ENCODE results near the gene WSB1.
A peak's percentile ranks its signal among the peaks of the same experiment; 100 is the strongest.

The WSB1 gene

GRCh38 chr17:27333410-27333980 is 39.6 kb downstream of the WSB1 start:
- FAIRE-seq (no peak), DNase-seq (ENCODE audit: low spot score) (no peak)

DNA sequence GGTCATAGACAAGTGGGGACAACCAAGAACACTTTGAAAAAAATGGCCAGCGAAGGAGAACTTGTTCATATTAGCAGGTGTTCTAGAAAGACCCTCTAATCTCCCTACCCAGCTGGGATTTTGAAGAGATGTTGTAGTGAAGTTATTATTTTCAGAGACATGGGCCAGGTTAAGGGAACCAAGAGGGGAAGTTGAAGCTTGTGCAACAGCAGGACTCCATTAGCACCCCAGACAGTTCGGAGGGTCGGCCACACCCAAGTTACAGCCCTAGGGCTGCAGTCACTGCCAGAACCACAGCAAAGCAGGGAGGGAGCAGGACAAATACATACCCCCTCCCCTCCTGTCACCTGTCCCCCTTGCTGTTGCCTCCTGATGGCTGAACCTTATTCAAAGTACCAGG is 42.3 kb downstream of the WSB1 start:
- DNase-seq (ENCODE audit: low spot score) (no peak), FAIRE-seq (no peak)

DNA sequence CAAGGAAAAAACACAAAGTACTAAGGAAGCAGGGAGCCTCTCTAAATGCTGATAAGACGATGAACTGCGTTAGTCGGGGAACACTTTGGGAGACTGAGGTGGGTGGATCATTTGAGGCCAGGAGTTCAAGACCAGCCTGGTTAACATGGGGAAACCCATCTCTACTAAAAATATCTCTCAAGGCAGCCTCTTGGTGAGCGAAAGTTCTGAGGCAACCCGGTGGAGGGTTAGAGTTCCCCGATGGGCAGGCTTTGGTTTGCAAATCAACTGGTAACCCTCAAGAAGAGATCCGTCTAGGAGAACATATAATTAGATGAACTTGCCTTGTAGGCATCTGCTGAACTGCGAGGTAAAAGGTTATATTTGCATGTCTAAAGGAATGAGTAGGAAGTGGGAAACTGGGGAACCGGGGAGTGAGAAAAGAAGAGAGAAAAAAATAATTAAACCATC is 44.6 kb downstream of the WSB1 start:
- no peak for FAIRE-seq
- DNase-seq (ENCODE audit: low spot score) = no peak

- FAIRE-seq (no peak), DNase-seq (ENCODE audit: low spot score) (no peak)
Measured at GRCh38 chr17:27339198-27339835, 45.4 kb downstream of the WSB1 start.

- FAIRE-seq (no peak), DNase-seq (ENCODE audit: low spot score) (peak; percentile 22)
Measured at GRCh38 chr17:27339836-27340550, 46.1 kb downstream of the WSB1 start.

- FAIRE-seq = no peak
- DNase-seq (ENCODE audit: low spot score) = no peak
Measured at GRCh38 chr17:27340575-27340974, 46.7 kb downstream of the WSB1 start.

- FAIRE-seq (no peak), DNase-seq (ENCODE audit: low spot score) (no peak)
Measured at GRCh38 chr17:27341041-27341471, 47.1 kb downstream of the WSB1 start.

GRCh38 chr17:27342059-27342458 is 48.1 kb downstream of the WSB1 start:
- FAIRE-seq (no peak), DNase-seq (ENCODE audit: low spot score) (no peak)

DNA sequence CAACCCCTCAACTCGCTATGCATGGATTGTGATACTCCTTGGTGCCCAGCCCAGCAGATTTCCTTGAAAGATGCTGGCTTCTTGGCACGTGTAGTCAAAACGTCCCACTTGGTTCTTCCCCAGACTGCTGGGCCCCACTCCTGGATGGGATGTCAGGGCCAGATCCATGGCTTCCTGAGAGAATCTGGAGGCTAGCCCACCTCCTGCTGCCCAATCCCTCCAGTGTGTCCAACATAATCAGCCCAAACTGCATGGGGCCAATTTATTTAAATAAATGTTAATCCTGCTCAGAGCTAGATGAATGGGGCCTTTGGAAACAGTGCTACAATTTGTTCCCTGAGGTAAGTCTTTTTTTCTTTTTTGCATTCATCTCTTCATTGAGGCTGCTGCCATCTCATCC is 49.4 kb downstream of the WSB1 start:
- no peak for DNase-seq (ENCODE audit: low spot score)
- no peak for FAIRE-seq

DNA sequence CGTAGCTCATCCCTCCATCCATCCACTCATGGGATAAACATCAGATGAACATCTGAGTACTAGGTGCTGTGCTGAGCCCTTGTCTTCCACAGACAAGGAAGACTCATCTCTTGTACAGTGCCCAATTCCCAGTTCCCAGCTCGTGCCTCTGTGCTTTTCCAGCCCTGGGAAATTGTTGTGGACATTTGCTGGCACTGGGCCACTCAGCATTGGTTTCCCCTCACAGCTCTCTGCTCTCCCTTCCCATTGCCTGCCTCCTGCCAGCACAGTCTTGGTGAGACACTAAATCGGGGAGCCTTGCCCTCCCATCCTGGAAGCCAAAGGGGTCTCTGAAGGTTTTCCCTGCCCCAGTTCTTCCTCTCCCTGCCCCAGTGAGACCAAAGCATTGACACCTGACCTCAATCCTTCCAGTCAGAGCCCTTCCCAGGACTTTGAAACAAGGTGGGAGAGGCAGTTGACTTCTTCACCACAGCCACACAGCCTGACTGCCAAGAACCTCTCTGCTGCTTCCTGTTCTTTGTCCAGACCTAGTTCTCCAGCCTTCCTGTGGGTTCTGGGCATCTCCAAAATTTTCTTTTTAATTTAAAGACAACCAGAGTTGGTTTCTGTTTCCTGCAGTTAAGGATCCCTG is 50.2 kb downstream of the WSB1 start:
- no peak for DNase-seq (ENCODE audit: low spot score)
- FAIRE-seq = no peak

DNA sequence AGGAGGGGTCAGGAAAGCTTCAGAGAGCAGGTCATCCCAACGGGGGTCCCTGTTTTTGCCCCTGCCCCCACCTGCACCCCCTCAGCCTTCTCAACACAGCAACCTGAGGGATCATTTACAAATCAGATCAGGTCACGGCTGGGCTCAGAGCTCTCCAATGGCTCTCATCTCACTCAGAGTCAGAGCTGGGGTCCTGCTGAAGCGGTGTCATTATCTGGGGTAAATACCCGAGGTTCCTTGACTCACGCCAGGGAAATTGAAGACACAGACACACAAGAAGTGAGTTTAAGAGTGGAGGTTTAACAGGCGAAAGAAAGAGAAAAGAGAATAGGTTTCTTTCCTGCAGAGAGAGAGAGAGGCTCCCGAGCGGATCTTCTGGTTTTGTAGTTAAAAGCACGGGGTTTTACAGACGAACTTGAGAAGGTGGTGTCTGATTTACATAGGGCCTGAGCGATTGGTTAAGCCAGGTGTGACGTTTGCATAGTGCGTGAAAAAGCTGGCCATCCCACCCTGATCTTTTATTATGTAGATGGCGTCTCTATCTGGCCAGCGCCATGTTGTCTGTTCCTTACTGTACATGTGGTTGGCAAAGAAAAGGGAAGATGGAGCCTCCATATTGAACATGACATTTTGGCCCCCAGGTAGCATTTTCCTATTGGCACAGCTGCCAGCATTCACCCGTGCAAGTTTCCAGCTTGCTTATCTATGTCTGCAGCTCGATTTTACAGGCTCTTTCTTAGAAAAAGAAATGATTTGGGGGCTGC is 51.4 kb downstream of the WSB1 start:
- no peak for FAIRE-seq
- no peak for DNase-seq (ENCODE audit: low spot score)

DNA sequence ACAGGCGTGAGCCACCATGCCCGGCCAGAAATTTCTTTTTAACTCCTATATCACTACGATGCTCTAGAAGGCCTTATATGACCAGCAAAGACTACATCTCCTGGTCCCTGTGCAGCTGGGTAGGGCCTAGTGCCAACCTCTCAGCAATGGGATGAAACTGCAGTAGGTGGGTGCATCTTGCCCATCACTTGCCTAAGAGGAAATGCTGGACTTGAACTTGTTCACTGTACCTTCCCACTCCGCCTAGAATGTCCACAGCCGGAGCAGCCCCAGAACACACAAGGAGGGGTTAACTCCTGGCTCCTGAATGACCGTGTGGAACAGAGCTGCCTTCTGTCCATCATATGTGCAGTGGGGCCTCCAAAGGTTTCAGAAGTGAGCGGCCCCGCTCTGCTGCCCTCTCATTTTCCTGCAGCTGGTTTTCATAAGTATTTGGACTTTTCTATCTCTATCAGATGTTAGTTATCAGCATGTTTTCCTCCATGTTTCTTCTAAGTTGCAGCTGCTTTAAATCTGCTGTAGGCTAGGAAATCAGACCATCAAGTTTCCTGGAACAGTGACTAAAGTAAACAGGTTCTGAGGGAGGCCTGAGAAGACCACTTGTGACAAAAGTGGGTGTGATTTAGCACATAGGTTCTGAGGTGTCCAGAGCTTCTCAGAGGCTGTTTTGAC is 52.5 kb downstream of the WSB1 start:
- no peak for FAIRE-seq
- DNase-seq (ENCODE audit: low spot score) = no peak

DNA sequence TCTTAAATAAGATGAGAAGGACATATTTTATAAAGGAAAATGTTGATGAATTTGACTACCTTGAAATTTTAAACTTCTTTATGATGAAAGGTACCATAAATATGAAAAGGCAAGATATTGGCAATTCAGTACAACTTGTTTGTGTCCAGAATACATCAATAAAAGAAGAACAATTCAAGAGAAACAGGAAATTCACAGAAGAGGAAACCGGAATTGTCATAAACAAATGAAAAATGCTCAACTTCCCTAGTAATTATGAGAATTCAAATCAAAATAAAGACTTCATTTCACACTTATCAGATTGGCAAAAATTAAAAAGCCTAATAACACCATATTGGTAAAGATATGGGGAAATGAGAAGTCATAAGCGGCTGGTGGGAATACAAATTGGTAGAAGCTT is 54.3 kb downstream of the WSB1 start:
- FAIRE-seq (no peak), DNase-seq (ENCODE audit: low spot score) (no peak)

GRCh38 chr17:27349540-27350021 is 55.7 kb downstream of the WSB1 start:
- DNase-seq (ENCODE audit: low spot score) (no peak), FAIRE-seq (no peak)

DNA sequence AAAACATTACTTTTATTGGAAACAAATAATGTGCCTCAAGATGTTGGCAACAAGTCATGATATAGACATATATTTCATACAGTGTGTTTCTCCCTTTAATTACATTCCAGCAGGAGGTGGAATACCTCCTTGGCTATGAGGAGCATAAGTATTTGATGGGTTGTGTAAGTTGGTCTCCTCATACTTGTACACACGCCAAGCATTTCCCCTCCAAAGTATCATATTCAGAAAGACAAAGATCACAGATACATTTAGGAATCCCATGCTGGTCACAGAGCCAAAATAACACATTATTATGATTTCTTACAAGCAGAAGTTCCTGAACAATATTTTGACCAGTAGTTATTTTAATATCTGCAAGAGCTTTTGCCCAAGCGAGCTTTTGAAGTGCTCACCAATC is 57.8 kb downstream of the WSB1 start:
- no peak for FAIRE-seq
- DNase-seq (ENCODE audit: low spot score) = no peak

DNA sequence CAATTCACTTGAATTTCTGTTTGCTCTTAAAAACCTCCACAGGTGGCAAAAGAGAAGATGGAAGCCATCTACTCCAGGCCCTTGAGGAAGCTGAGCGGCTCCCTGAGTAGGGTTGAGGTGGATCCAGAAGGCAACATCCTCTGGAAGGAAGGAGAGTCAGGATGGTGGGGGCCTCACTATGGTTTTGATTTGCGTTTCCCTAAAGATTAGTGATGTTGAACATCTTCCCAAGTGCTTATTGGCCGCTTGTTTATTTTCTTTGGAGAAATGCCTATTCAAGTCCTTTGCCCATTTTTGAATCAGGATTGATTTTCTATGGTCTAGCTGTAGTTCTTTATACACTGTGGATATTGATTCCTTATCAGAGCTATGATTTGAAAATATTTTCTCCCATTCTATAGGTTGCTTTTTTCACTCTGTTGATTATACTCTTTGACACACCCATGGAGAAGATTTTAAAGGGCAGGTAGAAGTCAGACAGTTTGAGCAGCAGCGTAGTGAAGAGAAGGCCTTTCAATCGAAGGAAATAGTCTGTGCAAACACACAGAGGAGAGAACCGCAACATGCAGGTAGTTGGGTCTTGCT is 58.6 kb downstream of the WSB1 start:
- FAIRE-seq (no peak), DNase-seq (ENCODE audit: low spot score) (no peak)

DNA sequence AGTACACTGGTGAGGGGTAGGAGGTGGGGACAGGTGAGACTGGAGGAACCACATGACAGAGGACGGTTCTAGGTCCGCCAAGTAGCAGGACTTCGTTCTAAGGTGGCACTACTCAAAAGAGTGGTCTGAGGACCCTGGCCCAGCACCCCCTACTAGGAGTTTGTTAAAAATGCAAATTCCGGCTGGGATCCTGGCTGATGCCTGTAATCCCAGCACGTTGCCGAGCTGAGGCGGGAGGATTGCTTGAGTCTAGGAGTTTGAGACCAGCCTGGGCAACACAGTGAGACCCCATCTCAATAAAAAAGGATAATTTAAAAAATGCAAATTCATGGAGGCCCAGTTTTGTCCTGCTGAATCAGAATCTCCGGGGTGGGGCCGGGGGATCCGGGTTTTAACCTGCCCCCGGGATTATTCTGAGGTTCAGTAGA is 59.1 kb downstream of the WSB1 start:
- no peak for DNase-seq (ENCODE audit: low spot score)
- no peak for FAIRE-seq

- no peak for FAIRE-seq
- peak; percentile 90 for DNase-seq (ENCODE audit: low spot score)
Measured at GRCh38 chr17:27353461-27354050, 59.6 kb downstream of the WSB1 start.

- DNase-seq (ENCODE audit: low spot score) (no peak), FAIRE-seq (no peak)
Measured at GRCh38 chr17:27354051-27354490, 60.2 kb downstream of the WSB1 start.

DNA sequence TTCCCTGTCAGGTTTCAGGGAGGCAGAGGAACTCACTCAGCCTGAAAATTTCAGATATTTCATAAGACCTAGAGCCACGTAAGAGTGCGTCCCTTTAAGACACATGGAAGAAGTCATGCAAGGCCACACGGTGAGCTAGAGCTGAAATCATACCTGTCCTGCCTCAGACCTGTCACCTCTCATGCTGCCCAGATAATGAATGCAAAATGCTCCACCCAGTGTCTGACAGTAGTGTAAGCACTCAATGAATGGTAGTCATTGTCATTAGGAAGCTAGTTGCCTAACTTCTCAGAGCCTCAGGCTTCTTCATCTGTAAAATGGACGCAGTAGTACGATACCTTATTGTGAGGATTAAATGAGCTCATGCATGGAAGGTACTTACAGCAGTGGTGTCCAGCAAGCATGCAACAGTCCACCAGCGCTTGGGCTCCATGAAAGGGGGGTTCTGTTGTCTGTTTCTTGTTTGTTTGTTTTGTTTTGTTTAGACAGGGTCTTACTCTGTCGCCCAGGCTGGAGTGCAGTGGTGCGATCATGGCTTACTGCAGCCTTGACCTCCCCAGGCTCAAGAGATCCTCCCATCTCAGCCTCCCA is 60.7 kb downstream of the WSB1 start:
- FAIRE-seq = no peak

More for the DNA sequence above, 60.7 kb downstream of the WSB1 start:
- no peak for DNase-seq (ENCODE audit: low spot score)

All from RCC 7860 (cell line).